ENCODE measurements around the gene CLEC19A. TPM values are rescaled to one million over a fixed set of nuclear protein-coding genes. Genes with fewer than 3 reads are reported as not detected.
"Not testable (repeated sequence)": the region's sequence is repeated elsewhere in the genome, so short reads cannot be mapped to it uniquely, and the experiment has no call there.

CLEC19A gene
- total RNA-seq, 1 experiment from 2014 or later, result not detected

DNA sequence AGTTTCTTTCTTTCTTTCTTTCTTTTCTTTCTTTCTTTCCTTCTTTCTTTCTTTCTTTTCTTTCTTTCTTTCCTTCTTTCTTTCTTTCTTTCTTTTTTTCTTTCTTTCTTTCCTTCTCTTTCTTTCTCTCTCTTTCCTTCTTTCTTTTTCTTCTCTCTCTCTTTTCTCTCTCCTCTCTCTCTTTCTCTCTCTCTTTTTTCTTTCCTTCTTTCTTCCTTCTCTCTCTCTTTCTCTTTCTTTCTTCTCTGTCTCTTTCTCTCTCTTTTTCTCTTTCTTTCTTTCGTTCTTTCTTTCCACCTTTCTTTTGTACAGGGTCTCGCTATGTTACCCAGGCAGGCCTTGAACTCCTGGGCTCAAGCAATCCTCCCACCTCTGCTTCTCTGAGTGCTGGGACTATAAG is 35.7 kb downstream of the CLEC19A start:
- not testable (repeated sequence) for DNase-seq (ENCODE audit: low read depth)

DNA sequence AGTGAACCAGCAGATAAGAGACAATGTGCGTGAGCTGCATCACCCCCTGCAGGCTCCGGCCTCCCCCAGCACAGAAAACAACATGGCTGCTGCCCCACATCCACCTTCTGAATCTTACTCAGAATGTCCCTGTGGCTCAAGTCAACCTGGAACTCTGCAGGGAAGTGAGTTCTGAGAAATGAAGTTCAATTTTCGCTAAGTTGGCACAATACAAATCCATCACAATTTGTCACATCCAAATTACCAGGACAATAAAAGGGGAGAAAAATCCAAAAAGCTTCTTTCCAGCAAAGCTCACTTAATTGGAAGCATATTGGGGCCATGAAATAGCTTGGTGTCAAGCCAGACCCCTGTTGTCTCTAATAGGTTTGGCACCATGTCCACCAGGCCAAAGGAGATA is 38.1 kb downstream of the CLEC19A start:
- DNase-seq (ENCODE audit: low read depth), result no peak

DNA sequence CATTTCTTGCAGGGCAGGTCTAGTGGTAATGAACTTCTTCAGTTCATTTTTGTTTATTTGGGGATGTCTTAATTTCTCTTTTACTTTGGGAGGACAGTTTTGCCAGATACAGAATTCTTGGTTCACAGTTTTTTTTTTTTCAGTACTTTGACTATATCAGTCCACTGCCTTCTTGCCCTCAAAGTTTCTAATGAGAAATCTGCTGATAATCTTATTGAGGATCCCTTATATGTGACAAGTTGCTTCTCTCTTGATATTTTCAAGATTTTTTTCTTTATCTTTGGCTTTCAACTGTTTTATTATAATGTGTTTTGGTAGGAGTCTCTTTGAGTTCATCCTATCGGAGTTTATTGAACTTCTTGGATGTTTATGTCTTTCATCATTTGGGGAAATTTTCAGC is 42.8 kb downstream of the CLEC19A start:
- no peak for DNase-seq (ENCODE audit: low read depth)

DNA sequence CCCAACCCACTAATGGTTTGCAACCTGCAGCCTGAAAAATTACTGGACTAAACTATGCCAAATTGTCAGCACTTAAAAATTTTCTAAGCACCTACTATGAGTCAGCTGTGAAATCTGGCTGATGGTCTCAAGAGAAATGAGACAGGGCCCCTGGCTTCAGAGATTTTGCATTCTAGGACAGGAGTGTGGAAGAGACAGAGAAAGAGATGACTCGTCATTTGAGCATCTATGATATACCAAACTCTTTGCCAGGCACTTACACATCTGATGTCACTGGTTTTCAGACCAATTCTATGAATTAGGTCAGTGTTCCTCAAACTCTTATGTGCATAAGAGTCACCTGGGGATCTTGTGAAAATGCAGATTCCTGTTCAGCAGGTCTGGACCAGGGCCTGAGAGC is 44.4 kb downstream of the CLEC19A start:
- DNase-seq (ENCODE audit: low read depth), result peak; percentile 58

- peak; percentile 73 for DNase-seq (ENCODE audit: low read depth)
These were observed 45.4 kb downstream of the CLEC19A start for GRCh38 chr16:19330841-19331397.

GRCh38 chr16:19331794-19332193 is 46.3 kb downstream of the CLEC19A start:
- no peak for DNase-seq (ENCODE audit: low read depth)

GRCh38 chr16:19338335-19338734 is 52.8 kb downstream of the CLEC19A start:
- no peak for DNase-seq (ENCODE audit: low read depth)

DNA sequence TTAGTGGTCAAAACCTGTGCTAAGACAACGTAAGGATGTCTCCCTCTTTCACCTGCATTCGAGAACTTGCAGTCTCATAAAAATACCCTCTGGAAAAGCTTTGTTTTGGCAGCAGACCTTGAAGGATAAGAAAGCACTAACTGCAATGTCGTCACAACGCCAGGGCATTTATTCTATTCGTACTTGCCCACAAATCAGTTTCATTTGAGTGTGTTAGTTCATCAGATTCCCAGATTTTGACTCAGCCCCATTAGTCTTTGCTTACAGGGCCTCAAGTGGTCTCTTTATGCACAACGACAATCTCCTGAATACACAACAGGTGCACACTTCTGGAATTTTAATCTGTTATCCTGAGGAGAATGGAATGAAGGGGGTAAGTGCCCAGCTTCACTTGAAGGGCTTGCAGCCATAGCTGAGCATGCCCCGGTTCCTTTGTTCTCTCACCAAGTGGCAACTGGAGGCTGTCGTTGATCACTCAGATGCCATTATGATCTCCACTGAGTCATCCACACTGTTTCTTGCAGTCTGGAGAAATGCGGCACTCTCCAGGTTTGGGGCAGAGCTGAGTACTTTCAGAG is 58.8 kb downstream of the CLEC19A start:
- no peak for DNase-seq (ENCODE audit: low read depth)

DNA sequence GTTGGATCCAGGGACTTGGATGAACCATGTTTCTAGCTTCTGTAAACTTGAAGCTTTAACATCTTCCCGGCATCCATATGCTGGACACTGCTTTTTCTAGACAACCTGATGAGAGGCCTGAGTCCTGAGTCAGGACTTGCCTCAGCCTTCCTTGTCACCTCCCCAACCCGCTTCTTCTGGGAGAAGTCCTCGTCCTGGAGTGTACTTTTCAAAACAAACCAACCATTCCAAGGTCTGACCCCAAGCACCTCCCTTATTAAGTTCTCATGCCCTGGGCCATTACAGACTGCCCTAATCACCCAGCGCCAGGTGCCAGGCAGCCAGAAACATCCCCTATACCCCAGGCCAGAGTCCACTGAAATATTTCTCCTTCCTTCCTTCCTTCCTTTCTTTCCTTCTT is 59.4 kb downstream of the CLEC19A start:
- no peak for DNase-seq (ENCODE audit: low read depth)

DNA sequence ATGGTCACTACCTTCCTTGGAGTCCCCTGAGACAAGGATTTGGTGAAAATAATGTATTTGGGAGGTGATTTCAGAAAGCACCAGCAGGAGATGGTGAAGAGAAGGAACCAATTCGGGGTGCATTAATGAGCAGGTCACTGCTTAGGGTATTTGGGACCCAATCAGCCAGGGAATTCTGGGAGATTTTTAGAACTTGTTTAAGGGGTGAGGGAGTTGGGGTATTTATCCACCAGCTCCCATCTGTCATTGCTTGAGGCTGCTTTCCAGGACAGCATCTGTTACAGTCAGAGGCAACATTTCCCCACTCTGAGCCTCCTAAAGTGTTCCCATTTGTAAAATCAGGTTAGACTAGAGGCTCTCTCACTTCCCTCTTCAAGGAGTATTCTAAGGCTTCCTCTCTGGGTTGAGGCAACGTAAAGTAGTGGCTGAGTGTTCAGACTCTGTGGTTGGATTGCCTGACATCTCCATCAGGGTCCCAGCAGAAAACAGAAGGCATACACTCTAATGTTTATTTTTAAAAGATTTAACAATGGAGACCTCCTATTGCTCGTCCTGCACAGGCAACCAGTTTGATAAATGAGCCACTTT is 60.9 kb downstream of the CLEC19A start:
- DNase-seq (ENCODE audit: low read depth), result no peak

DNA sequence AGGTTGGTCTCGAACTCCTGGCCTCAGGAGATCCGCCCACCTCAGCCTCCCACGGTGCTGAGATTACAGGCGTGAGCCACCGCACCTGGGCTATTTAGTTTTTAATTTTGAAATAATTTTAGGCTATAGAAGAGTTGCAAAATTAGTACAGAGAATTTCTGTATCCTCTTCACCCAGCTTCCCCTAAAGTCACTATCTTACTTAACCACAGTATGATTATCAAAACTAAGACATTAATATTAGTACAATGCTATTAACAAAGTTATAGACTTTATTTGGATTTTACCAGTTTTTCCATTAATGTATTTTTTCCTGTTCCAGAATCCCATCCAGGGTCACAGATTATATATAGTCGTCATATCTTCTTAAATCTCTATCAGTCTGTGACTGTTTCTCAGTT is 62.6 kb downstream of the CLEC19A start:
- DNase-seq (ENCODE audit: low read depth), result no peak

GRCh38 chr16:19348578-19349315 is 63.2 kb downstream of the CLEC19A start:
- DNase-seq (ENCODE audit: low read depth), result no peak

DNA sequence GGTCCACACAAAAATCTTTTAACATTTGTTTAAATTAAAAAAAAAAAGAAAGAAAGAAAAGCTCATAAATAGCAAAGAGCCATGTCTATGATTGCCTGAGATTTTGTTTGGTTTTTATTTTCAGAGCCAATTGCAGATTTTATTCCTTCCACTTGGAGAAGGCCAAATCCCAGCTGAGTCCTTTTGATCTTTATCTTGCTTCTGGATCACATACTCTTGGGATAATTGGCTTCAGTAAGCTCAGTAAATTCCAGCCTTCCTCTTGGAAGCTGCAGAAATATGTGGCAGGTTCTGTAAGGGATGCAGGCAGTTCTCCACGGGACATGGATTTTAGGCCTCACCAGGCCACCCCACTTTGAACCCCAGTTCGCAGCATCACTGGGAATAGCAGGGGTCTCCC is 68.8 kb downstream of the CLEC19A start:
- no peak for DNase-seq (ENCODE audit: low read depth)

- no peak for DNase-seq (ENCODE audit: low read depth)
These were observed 70.8 kb downstream of the CLEC19A start for GRCh38 chr16:19356024-19356952.

DNA sequence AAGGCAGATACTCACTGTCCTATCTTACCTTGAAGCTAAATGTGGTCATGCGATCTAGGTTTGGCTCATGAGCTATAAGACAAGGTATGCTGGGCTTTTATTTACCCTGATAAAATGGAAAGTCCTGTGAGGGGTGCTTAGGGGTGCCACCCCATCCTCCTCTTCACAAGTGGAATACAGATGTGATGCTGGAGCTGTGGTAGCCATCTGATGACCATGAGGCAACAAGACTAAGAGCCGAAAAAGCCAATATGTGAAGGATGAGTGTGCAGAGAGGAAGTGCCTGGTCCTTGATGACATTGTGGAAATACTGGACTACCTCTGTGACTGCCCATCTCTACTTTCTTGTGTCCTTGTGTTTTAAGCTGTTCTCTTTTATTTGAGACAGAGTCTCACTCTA is 74.0 kb downstream of the CLEC19A start:
- DNase-seq (ENCODE audit: low read depth), result no peak

Other genes with a start within 250 kb of the CLEC19A start
- gene COQ7, start 218.1 kb upstream of the CLEC19A start, total RNA-seq (2014; rRNA removed; shearing (Covaris generic)), result 17.2 and 24.6 TPM in 2 replicates
- 22.0 and 29.0 TPM in 2 replicates for gene ITPRIPL2, start 171.8 kb upstream of the CLEC19A start, total RNA-seq (2014; rRNA removed; shearing (Covaris generic))
- gene SYT17, start 117.5 kb upstream of the CLEC19A start, total RNA-seq (2014; rRNA removed; shearing (Covaris generic)), result 1.0 and 1.4 TPM in 2 replicates
- not detected in 2 replicates for gene TMC5, start 132.2 kb downstream of the CLEC19A start, total RNA-seq (2014; rRNA removed; shearing (Covaris generic))
- gene GDE1, start 236.4 kb downstream of the CLEC19A start, total RNA-seq (2014; rRNA removed; shearing (Covaris generic)), result 34.6 and 45.7 TPM in 2 replicates
- gene CCP110, start 238.2 kb downstream of the CLEC19A start, total RNA-seq (2014; rRNA removed; shearing (Covaris generic)), result 12.8 and 17.4 TPM in 2 replicates